ENCODE measurements around the gene SST.
A peak's percentile ranks its signal among the peaks of the same experiment; 100 is the strongest.

The SST gene

GRCh38 chr3:187669675-187670504, at the start of gene SST:
SST (minus strand) TSS chr3:187670394; CDS start chr3:187670291, 103 bp downstream.
- FAIRE-seq (no peak), DNase-seq (ENCODE audit: insufficient read length, low spot score) (no peak)
- no peak for TF ChIP-seq CTCF (IDR thresholded peaks at IDR 0.05; ENCODE audit: insufficient read depth, missing control alignments)

- FAIRE-seq (no peak), DNase-seq (ENCODE audit: insufficient read length, low spot score) (no peak)
- no peak for TF ChIP-seq CTCF (IDR thresholded peaks at IDR 0.05; ENCODE audit: insufficient read depth, missing control alignments)
Observed at GRCh38 chr3:187719628-187720336, 49.6 kb upstream of the SST start.

GRCh38 chr3:187718802-187719201, 48.6 kb upstream of the SST start:
- TF ChIP-seq CTCF (IDR thresholded peaks at IDR 0.05; ENCODE audit: insufficient read depth, missing control alignments), result no peak
- FAIRE-seq (no peak), DNase-seq (ENCODE audit: insufficient read length, low spot score) (no peak)

- no peak for TF ChIP-seq CTCF (IDR thresholded peaks at IDR 0.05; ENCODE audit: insufficient read depth, missing control alignments)
- no peak for DNase-seq (ENCODE audit: insufficient read length, low spot score)
- no peak for FAIRE-seq
Observed at GRCh38 chr3:187717572-187717971, 47.4 kb upstream of the SST start.

- no peak for FAIRE-seq
- no peak for DNase-seq (ENCODE audit: insufficient read length, low spot score)
- peak; percentile 94 for TF ChIP-seq CTCF (IDR thresholded peaks at IDR 0.05; ENCODE audit: insufficient read depth, missing control alignments)
Observed at GRCh38 chr3:187714404-187714979, 44.3 kb upstream of the SST start.

- no peak for FAIRE-seq
- DNase-seq (ENCODE audit: insufficient read length, low spot score), result no peak
- TF ChIP-seq CTCF (IDR thresholded peaks at IDR 0.05; ENCODE audit: insufficient read depth, missing control alignments), result no peak
Observed at GRCh38 chr3:187713504-187713903, 43.3 kb upstream of the SST start.

Measured in D721Med (cell line).